Adrenal gland (tissue), 12 donors: ENCODE data around the gene FKBP2. TPM values are rescaled to one million over a fixed set of nuclear protein-coding genes. Genes with fewer than 3 reads are reported as not detected.
A peak's percentile ranks its signal among the peaks of the same experiment; 100 is the strongest.

Experiments
- DNase-seq, 7 donors: peaks; one replicate each; pipeline ENCODE4 v3.0.0-alpha.2; 2019 to 2020
- H3K27ac ChIP-seq, 5 donors: fragments of 200-600 bp; sonication (generic) in 4 of 5; 1 replicate in 3 of 5; 2 replicates in 2 of 5; pipeline versions ENCODE4 v1.5.1 to v1.8.0; 2016 to 2020; ENCODE audit warnings: mild to moderate bottlenecking in 1 of 5
- H3K27me3 ChIP-seq: fragments of 200-600 bp; 2 replicates; pipeline ENCODE4 v1.8.0; 2021
- H3K36me3 ChIP-seq, 2 donors: fragments of 200-600 bp; replicated peaks in 1 of 2; 1 replicate in 1 of 2; 2 replicates in 1 of 2; pipeline versions ENCODE4 v1.5.1 to v1.8.0; 2018 to 2022
- H3K4me1 ChIP-seq, 2 donors: fragments of 200-600 bp; replicated peaks in 1 of 2; 1 replicate in 1 of 2; 2 replicates in 1 of 2; pipeline versions ENCODE4 v1.5.1 to v1.8.0; 2018 to 2021
- H3K4me3 ChIP-seq, 4 donors: fragments of 200-600 bp; sonication (generic) in 3 of 4; one replicate each; pipeline ENCODE4 v1.5.1; 2016 to 2018
- H3K9me3 ChIP-seq, 3 donors: fragments of 200-600 bp; sonication (generic) in 1 of 3; replicated peaks in 1 of 3; 1 replicate in 2 of 3; 2 replicates in 1 of 3; pipeline versions ENCODE4 v1.5.1 to v1.8.0; 2016 to 2021
- CTCF ChIP-seq, 6 experiments: fragments of 450-650 bp in 4 of 6; fragments of 200-600 bp in 2 of 6; sonication (generic) in 1 of 6; IDR thresholded peaks; 1 replicate in 5 of 6; 2 replicates in 1 of 6; pipeline versions ENCODE4 v1.5.1 to v1.8.0; 2016 to 2021; ENCODE audit warnings: antibody characterized with exemption in 6 of 6, mild to moderate bottlenecking in 2 of 6, moderate library complexity in 1 of 6
- POLR2A ChIP-seq, 2 donors: fragments of 450-650 bp; IDR thresholded peaks; one replicate each; pipeline ENCODE4 v1.6.1; 2017; ENCODE audit warnings: antibody characterized with exemption in 2 of 2, mild to moderate bottlenecking in 2 of 2, moderate library complexity in 1 of 2
- whole genome bisulfite sequencing, 4 donors: extraction: QIAGEN DNeasy Blood & Tissue Kit in 2 of 4; methylation state at CpG; one replicate each; pipeline versions ENCODE4 v1.1.5 to v1.1.7; 2013 to 2017; 5-methylcytosine and 5-hydroxymethylcytosine counted together
- intact Hi-C, 2 donors: fragments of 100-400 bp; cut with DNase I; formaldehyde crosslinking; loops; one replicate each; pipeline versions ENCODE4 v1.14.1 to v1.15.0; 2022 to 2023
- polyA plus RNA-seq, 3 donors: library from polyadenylated mRNA; stranded (reverse); fragments of 200-250 nt in 2 of 3; fragments of 350-450 nt in 1 of 3; fragmentation: Illumina TruSeq in 1 of 3; extraction: RNeasy Lipid Tissue Mini Kit (QIAGEN cat#74804) in 1 of 3; gene quantifications; one replicate each; pipeline ENCODE4 v1.2.3, GENCODE V29; 2013 to 2014
- total RNA-seq, 9 donors: library from RNA; depleted of rRNA in 4 of 9; stranded (reverse); fragments of >200 nt in 4 of 9; fragments of 120-200 nt in 1 of 9; fragmentation: NEBNext Ultra II Directional in 1 of 9; extraction: Animal tissue kit (Norgen Biotek cat#: 25700) in 1 of 9; gene quantifications; one replicate each; pipeline versions ENCODE4 v1.1.0 to v1.2.4, GENCODE V29; 2013 to 2023
- donor health status: healthy with polysubstance abuse.
- donor health status: Bipolar disorder and iron deficiency.
- donor health status: DM: yes; HTN: yes; CAD: no.
- donor health status: DM: no; HTN: no; CAD: no.
- donor health status: DM: no; HTN: no; CAD: no.
- donor health status: DM: yes; HTN: yes; CAD: no.

Gene FKBP2
- total and polyA plus RNA-seq, 12 donors = 76.1 to 812 (median 106) TPM

GRCh38 chr11:64255135-64256128 is 14.5 kb downstream of the FKBP2 start:
- intact Hi-C loops = no loop called here

GRCh38 chr11:64256300-64256699 is 15.4 kb downstream of the FKBP2 start:
- no peaks in the 10 kb centered on the region for H3K27me3 ChIP-seq
- 84 to 100% (median 87%) methylated on average over 2 to 15 of the region's 15 CpGs for WGBS, 4 donors
- no peaks in the 10 kb centered on the region for H3K9me3 ChIP-seq
- no peak for TF ChIP-seq POLR2A (IDR thresholded peaks at IDR 0.05)
- TF ChIP-seq CTCF (IDR thresholded peaks at IDR 0.05) = no peak
- H3K4me1 ChIP-seq = peaks cover 21% of the 10 kb centered on the region in 2 donors
- peaks cover 0 to 69% of the 10 kb centered on the region in 2 donors for H3K36me3 ChIP-seq
- no peak for DNase-seq
- H3K27ac ChIP-seq = no peak overlapping the region
- no peak overlapping the region for H3K4me3 ChIP-seq
- intact Hi-C loops = no loop called here

More at GRCh38 chr11:64255135-64256128, 14.5 kb downstream of the FKBP2 start:
- Histone ChIP-seq H3K36me3 (peaks cover 0 to 60% of the 10 kb centered on the region in 2 donors), H3K4me3 (no peak overlapping the region), H3K9me3 (no peaks in the 10 kb centered on the region), H3K27me3 (no peaks in the 10 kb centered on the region), H3K4me1 (peaks cover 26 to 28% of the 10 kb centered on the region in 2 donors), H3K27ac (no peak overlapping the region)
- TF ChIP-seq CTCF (IDR thresholded peaks at IDR 0.05) (no peak), POLR2A (IDR thresholded peaks at IDR 0.05) (no peak)
- no peak for DNase-seq
- 85 to 92% (median 88%) methylated on average over 16 to 35 of the region's 35 CpGs for WGBS, 4 donors

- no peak for DNase-seq
- no peak for TF ChIP-seq CTCF (IDR thresholded peaks at IDR 0.05)
- no peak for TF ChIP-seq POLR2A (IDR thresholded peaks at IDR 0.05)
- Histone ChIP-seq H3K27ac (no peak overlapping the region), H3K4me1 (peaks cover 6 to 7% of the 10 kb centered on the region in 2 donors), H3K4me3 (no peak overlapping the region), H3K36me3 (peaks cover 0 to 90% of the 10 kb centered on the region in 2 donors), H3K9me3 (no peaks in the 10 kb centered on the region), H3K27me3 (no peaks in the 10 kb centered on the region)
- WGBS, 4 donors = 90 to 92% (median 90%) methylated on average over 15 to 24 of the region's 24 CpGs; no CpG with 5 or more reads in 1 of the 4 donors
- intact Hi-C loops = no loop called here
These were observed 17.5 kb downstream of the FKBP2 start for GRCh38 chr11:64258356-64258755.

GRCh38 chr11:64258946-64259532 is 18.1 kb downstream of the FKBP2 start:
- 90 to 92% (median 92%) methylated on average over 10 to 32 of the region's 32 CpGs for WGBS, 4 donors
- H3K36me3 ChIP-seq = peaks cover 0 to 97% of the 10 kb centered on the region in 2 donors

More at GRCh38 chr11:64258946-64259532, 18.1 kb downstream of the FKBP2 start:
- intact Hi-C loops = no loop called here
- no peak overlapping the region for H3K27ac ChIP-seq
- H3K9me3 ChIP-seq = no peaks in the 10 kb centered on the region
- peak in 1 of 7 donors; percentile 23 for DNase-seq
- H3K27me3 ChIP-seq = no peaks in the 10 kb centered on the region
- H3K4me3 ChIP-seq = no peak overlapping the region
- H3K4me1 ChIP-seq = peaks cover 0 to under 1% of the 10 kb centered on the region in 2 donors
- TF ChIP-seq CTCF (IDR thresholded peaks at IDR 0.05) (no peak), POLR2A (IDR thresholded peaks at IDR 0.05) (no peak)
